OCI-LY1 (cell line): ENCODE results near the gene ABCA4.

ENCODE experiments used
- EZH2 ChIP-seq: fragments of 200-600 bp; sonication (generic), shearing (Covaris generic); IDR thresholded peaks from 2 replicates; pipeline ENCODE4 v1.8.0; 2017; ENCODE audit warnings: borderline replicate concordance, mixed run types, mild to moderate bottlenecking, antibody characterized with exemption, low read length, moderate library complexity, mixed read lengths
- TF ChIP-seq, protein P1 (sequence below): fragments of 200-600 bp; sonication (generic), shearing (Covaris generic); IDR thresholded peaks from 2 replicates; pipeline ENCODE4 v1.5.1; 2017; ENCODE audit warnings: mild to moderate bottlenecking, antibody characterized with exemption, low read length, moderate library complexity, mixed read lengths

DNA sequence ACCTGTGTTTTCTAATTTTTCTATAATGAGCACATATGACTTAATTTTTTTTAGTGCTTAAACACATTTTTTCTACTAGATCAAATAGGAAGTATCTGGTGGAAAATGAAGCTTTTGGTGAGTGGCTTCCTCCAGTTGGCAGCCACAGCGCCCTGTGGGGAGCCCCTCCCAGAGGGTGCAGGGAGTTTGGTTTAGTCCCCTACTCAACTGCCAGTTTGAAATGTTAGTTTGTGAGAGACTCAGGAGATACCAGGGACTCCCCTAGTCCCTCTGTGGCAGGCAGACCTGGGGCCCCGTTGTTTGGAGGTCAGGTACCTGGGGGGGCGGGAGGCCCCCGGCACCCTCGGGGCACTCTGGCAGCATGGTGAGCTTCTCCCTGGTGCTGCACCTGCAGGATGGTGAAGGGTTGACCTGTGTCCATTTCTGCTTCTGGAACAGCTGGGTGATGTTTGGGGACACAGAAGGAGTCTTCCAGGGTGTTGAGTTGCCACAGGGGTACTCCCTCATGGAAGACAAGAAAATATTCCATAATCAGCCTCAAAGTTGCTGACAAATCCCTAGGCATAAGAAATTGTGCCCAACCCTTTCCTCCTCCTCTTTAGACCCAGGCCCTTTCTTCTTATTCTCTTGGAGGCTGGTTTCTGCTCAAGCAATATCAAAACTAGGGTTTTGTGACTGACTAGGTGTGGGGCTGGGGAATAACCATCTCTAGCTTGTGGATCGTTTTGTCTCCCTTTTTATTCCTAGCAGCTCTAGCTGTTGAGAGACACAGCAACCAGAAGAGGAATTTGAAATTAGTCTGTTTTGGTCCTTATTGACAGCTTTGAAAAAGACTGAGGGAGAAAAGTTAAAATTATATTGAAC lies 91.6 kb downstream of the ABCA4 start:
- TF ChIP-seq, protein P1, sequence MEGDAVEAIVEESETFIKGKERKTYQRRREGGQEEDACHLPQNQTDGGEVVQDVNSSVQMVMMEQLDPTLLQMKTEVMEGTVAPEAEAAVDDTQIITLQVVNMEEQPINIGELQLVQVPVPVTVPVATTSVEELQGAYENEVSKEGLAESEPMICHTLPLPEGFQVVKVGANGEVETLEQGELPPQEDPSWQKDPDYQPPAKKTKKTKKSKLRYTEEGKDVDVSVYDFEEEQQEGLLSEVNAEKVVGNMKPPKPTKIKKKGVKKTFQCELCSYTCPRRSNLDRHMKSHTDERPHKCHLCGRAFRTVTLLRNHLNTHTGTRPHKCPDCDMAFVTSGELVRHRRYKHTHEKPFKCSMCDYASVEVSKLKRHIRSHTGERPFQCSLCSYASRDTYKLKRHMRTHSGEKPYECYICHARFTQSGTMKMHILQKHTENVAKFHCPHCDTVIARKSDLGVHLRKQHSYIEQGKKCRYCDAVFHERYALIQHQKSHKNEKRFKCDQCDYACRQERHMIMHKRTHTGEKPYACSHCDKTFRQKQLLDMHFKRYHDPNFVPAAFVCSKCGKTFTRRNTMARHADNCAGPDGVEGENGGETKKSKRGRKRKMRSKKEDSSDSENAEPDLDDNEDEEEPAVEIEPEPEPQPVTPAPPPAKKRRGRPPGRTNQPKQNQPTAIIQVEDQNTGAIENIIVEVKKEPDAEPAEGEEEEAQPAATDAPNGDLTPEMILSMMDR = no peak
- no peak for TF ChIP-seq EZH2
